Small intestine (tissue), 16 donors: Measurements from ENCODE around the gene EPHA8. TPM values are rescaled to one million over a fixed set of nuclear protein-coding genes. Genes with fewer than 3 reads are reported as not detected.

Experiments used
- DNase-seq, 2 donors: peaks; one replicate each; pipeline versions ENCODE4 v3.0.0 to v3.0.0-alpha.2; 2013
- FAIRE-seq: peaks from 2 replicates; lab custom pipeline; 2012; peaks lifted over from hg19 to GRCh38; lab: Jason Lieb, UNC
- H3K27ac ChIP-seq, 3 donors: one replicate each; pipeline ENCODE4 v1.5.1; 2013; ENCODE audit warnings: low read length in 2 of 3, mild to moderate bottlenecking in 2 of 3, control low read depth in 1 of 3, inconsistent platforms in 1 of 3, low read depth in 1 of 3, moderate library complexity in 1 of 3
- H3K27me3 ChIP-seq, 3 donors: one replicate each; pipeline ENCODE4 v1.6.1; 2013; ENCODE audit warnings: low read length in 3 of 3, inconsistent platforms in 1 of 3; ENCODE audit not compliant: control insufficient read depth in 3 of 3, insufficient read depth in 3 of 3
- H3K36me3 ChIP-seq, 3 donors: one replicate each; pipeline ENCODE4 v1.6.1; 2013; ENCODE audit warnings: low read length in 3 of 3, inconsistent platforms in 1 of 3, low read depth in 1 of 3, mild to moderate bottlenecking in 1 of 3, moderate library complexity in 1 of 3; ENCODE audit not compliant: control insufficient read depth in 3 of 3, insufficient read depth in 2 of 3
- H3K4me1 ChIP-seq, 3 donors: one replicate each; pipeline ENCODE4 v1.6.1; 2013; ENCODE audit warnings: low read length in 2 of 3, inconsistent platforms in 1 of 3, low read depth in 1 of 3, mild to moderate bottlenecking in 1 of 3, moderate library complexity in 1 of 3; ENCODE audit not compliant: control insufficient read depth in 3 of 3, insufficient read depth in 2 of 3
- H3K4me3 ChIP-seq, 3 donors: one replicate each; pipeline ENCODE4 v1.5.1; 2013; ENCODE audit warnings: low read length in 3 of 3, control low read depth in 1 of 3, inconsistent platforms in 1 of 3, low read depth in 1 of 3, mild to moderate bottlenecking in 1 of 3, moderate library complexity in 1 of 3
- H3K9me3 ChIP-seq, 2 donors: one replicate each; pipeline ENCODE4 v1.6.1; 2013; ENCODE audit warnings: low read depth in 1 of 2, low read length in 1 of 2; ENCODE audit not compliant: control insufficient read depth in 2 of 2, insufficient read depth in 1 of 2
- WGBS, 3 donors: extraction: QIAGEN DNeasy Blood & Tissue Kit; methylation state at CpG; one replicate each; pipeline ENCODE4 v1.1.7; 2013; 5-methylcytosine and 5-hydroxymethylcytosine counted together
- long read RNA-seq, 10 donors: transcript quantifications; one replicate each; lab custom pipeline, GENCODE V29; 2026
- polyA plus RNA-seq, 4 donors: library from polyadenylated mRNA; stranded (reverse) in 3 of 4; unstranded in 1 of 4; fragments of 200-250 nt in 3 of 4; fragments of 120-200 nt in 1 of 4; gene quantifications; one replicate each; pipeline versions ENCODE4 v1.2.1 to v1.2.3, GENCODE V29; 2013
- donor health status: healthy with polysubstance abuse.
- donor health status: control.
- donor health status: control.
- donor health status: Bipolar disorder and iron deficiency.
- donor health status: healthy.

The EPHA8 gene
- under 1 TPM in 2 of 4 donors, not detected in 2; 0.21 to 0.64 TPM for polyA plus RNA-seq
- long read RNA-seq, donor 1, result 0 reads
- long read RNA-seq, donor 2, partial matches to known transcripts, result 0 of 1 reads
- long read RNA-seq, donor 2, other reads (novel, unspliced or antisense), result 0 of 1 reads
- long read RNA-seq, donor 3, partial matches to known transcripts, result 0 of 1 reads
- long read RNA-seq, donor 3, other reads (novel, unspliced or antisense), result 0 of 1 reads
- long read RNA-seq, donor 4, result 0 reads
- long read RNA-seq, donor 5, result 0 reads
- long read RNA-seq, donor 6, result 0 reads
- long read RNA-seq, donor 7, result 0 reads
- long read RNA-seq, donor 8, result 0 reads
- long read RNA-seq, donor 9, result 0 reads
- long read RNA-seq, donor 10, result 0 reads

- Histone ChIP-seq H3K27ac (no peak within 1 kb of the TSS), H3K9me3 (no peaks in the 10 kb centered on the region), H3K36me3 (no peaks in the 10 kb centered on the region), H3K4me3 (peak within 1 kb of the TSS in 1 of 3 donors; percentile 37), H3K4me1 (no peaks in the 10 kb centered on the region), H3K27me3 (peaks cover 8 to 66% (median 33%) of the 10 kb centered on the region in 3 donors)
- WGBS, 3 donors, result 6 to 7% (median 6%) methylated on average over 38 to 81 of the region's 81 CpGs
- peak in 1 of 2 donors; percentile 22 for DNase-seq
- FAIRE-seq, result no peak
Measured at GRCh38 chr1:22562584-22563583, at the start of gene EPHA8. Gene EPHA8 (plus strand): TSS chr1:22563489. CDS start chr1:22563636, 147 bp downstream.

DNA sequence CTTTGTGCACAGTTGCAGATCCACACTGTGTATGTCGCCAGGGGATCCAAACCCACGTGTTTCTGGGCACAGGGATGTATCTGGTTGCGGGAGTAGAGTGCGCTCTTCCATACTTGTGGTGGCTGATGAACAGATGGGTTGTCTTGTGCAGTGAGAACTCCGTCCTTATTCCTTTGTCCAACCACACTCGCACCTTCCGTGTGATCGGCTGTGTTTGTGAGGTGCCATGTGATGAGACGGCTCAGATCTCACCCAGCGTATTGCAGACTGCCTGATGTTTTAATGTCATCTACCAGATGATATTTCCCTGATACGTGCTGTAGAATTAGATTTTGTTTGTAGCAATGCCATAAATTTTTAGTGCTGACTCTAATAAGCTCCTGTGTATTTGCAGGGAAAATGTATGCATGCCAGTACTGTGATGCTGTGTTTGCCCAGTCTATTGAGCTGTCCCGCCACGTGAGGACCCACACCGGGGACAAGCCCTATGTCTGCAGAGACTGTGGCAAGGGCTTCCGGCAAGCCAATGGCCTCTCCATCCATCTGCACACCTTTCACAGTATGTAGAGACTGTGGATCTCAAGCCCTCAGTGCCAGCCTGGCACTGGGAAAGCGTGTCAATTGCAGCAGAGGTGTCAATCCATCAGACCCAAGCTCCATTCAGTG is 46.2 kb upstream of the EPHA8 start:
- WGBS, 3 donors, result 96 to 97% (median 96%) methylated on average over 16 of the region's 16 CpGs
- no peak for FAIRE-seq

GRCh38 chr1:22517956-22518355 is 45.3 kb upstream of the EPHA8 start:
- FAIRE-seq, result no peak

More for the DNA sequence above, 46.2 kb upstream of the EPHA8 start:
- H3K4me1 ChIP-seq, result no peaks in the 10 kb centered on the region
- no peaks in the 10 kb centered on the region for H3K27me3 ChIP-seq
- H3K27ac ChIP-seq, result no peak overlapping the region
- H3K36me3 ChIP-seq, result peaks cover 38 to 73% (median 49%) of the 10 kb centered on the region in 3 donors
- DNase-seq, result no peak
- H3K9me3 ChIP-seq, result no peaks in the 10 kb centered on the region
- no peak overlapping the region for H3K4me3 ChIP-seq

GRCh38 chr1:22518379-22518778 is 44.9 kb upstream of the EPHA8 start:
- DNase-seq, result no peak
- no peaks in the 10 kb centered on the region for H3K4me1 ChIP-seq
- WGBS, 3 donors, result 75 to 90% (median 81%) methylated on average over 3 of the region's 3 CpGs
- H3K4me3 ChIP-seq, result no peak overlapping the region
- no peaks in the 10 kb centered on the region for H3K27me3 ChIP-seq
- no peaks in the 10 kb centered on the region for H3K9me3 ChIP-seq
- H3K27ac ChIP-seq, result no peak overlapping the region
- H3K36me3 ChIP-seq, result peaks cover 39 to 70% (median 48%) of the 10 kb centered on the region in 3 donors
- no peak for FAIRE-seq

More at GRCh38 chr1:22517956-22518355, 45.3 kb upstream of the EPHA8 start:
- Histone ChIP-seq H3K27me3 (no peaks in the 10 kb centered on the region), H3K4me3 (no peak overlapping the region), H3K4me1 (no peaks in the 10 kb centered on the region), H3K36me3 (peaks cover 40 to 70% (median 48%) of the 10 kb centered on the region in 3 donors), H3K9me3 (no peaks in the 10 kb centered on the region), H3K27ac (no peak overlapping the region)
- no peak for DNase-seq
- 88 to 96% (median 90%) methylated on average over 7 of the region's 7 CpGs for WGBS, 3 donors

DNA sequence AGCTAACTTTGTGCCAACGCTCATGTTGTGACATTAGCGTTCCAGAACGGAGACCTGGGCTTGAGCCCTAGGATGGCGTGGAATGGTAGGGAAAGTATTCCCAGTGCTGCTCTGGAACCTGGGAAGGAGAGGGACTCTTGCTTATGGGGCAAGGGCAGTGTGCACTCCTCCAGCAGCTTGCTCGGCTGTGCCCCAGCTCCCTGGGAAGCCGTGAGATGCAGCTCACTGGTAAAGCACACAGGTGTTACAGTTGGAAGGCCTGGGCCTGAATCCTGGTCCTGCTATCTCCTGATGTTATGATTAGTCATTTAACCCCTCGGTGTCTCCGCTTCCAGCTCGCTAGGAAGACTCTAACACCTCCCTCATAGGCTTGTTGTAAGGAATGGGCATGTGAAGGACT is 42.4 kb upstream of the EPHA8 start:
- no peak for FAIRE-seq
- Histone ChIP-seq H3K9me3 (no peaks in the 10 kb centered on the region), H3K36me3 (peaks cover 35 to 74% (median 44%) of the 10 kb centered on the region in 3 donors), H3K4me3 (no peak overlapping the region), H3K4me1 (no peaks in the 10 kb centered on the region), H3K27me3 (no peaks in the 10 kb centered on the region), H3K27ac (no peak overlapping the region)
- no peak for DNase-seq
- 94 to 97% (median 95%) methylated on average over 9 of the region's 9 CpGs for WGBS, 3 donors

DNA sequence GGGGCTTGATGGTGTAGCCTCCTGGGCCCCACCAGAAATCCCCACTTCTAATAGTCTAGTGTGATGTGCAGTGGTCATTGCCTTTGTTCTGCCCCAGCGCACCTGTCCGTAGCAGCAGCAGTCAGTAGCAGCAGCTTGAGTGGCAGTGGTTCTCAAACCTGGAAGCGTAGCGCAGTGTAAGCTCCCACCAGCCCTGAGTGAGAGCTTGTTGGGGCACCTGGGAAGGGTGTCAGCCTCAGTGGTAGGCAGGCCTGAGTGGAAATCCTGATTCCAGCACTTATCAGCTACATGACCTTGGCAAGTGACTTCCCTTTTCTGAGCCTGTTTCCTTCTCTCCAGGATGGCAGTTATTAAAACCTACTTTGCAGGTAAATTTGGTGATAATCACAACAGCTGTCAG is 41.6 kb upstream of the EPHA8 start:
- FAIRE-seq, result no peak
- no peaks in the 10 kb centered on the region for H3K27me3 ChIP-seq
- 96 to 100% (median 99%) methylated on average over 4 of the region's 4 CpGs for WGBS, 3 donors

DNA sequence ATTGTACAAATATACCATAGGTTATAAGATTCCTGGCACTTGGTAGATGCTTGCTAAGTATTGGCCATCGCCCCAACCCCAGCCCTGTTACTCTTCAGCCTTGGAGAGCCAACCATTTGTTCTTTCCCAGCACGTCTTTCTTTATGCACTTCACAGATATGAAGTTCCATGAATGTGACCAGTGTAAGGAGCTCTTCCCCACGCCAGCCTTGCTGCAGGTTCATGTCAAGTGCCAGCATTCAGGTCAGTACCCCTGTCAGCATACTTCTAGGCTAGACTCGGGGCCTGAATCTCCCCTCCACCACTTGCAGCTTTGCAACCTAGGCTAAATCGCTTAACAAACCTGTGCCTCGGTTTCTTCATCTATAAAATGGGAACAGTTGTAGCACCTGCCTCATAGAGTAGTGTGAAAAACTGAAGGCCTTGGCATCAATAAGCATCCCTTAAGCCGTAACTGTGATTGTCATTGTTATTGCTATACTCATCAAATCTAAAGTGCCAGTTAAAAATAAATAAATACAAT is 41.0 kb upstream of the EPHA8 start:
- WGBS, 3 donors, result 95 to 99% (median 96%) methylated on average over 7 of the region's 7 CpGs
- no peak overlapping the region for H3K4me3 ChIP-seq
- DNase-seq (no peak), FAIRE-seq (no peak)
- no peaks in the 10 kb centered on the region for H3K9me3 ChIP-seq
- no peaks in the 10 kb centered on the region for H3K27me3 ChIP-seq
- no peak overlapping the region for H3K27ac ChIP-seq
- H3K4me1 ChIP-seq, result no peaks in the 10 kb centered on the region
- peaks cover 33 to 75% (median 39%) of the 10 kb centered on the region in 3 donors for H3K36me3 ChIP-seq

More for the DNA sequence above, 41.6 kb upstream of the EPHA8 start:
- H3K4me1 ChIP-seq, result no peaks in the 10 kb centered on the region
- H3K9me3 ChIP-seq, result no peaks in the 10 kb centered on the region
- peaks cover 33 to 75% (median 42%) of the 10 kb centered on the region in 3 donors for H3K36me3 ChIP-seq
- no peak overlapping the region for H3K27ac ChIP-seq
- no peak for DNase-seq
- no peak overlapping the region for H3K4me3 ChIP-seq
